Measurements from ENCODE around the gene KRT86. TPM values are rescaled to one million over a fixed set of nuclear protein-coding genes. Genes with fewer than 3 reads are reported as not detected.

Gene KRT86
- polyA plus RNA-seq (2012; ENCODE audit: missing spikeins) = 0.51 TPM

DNA sequence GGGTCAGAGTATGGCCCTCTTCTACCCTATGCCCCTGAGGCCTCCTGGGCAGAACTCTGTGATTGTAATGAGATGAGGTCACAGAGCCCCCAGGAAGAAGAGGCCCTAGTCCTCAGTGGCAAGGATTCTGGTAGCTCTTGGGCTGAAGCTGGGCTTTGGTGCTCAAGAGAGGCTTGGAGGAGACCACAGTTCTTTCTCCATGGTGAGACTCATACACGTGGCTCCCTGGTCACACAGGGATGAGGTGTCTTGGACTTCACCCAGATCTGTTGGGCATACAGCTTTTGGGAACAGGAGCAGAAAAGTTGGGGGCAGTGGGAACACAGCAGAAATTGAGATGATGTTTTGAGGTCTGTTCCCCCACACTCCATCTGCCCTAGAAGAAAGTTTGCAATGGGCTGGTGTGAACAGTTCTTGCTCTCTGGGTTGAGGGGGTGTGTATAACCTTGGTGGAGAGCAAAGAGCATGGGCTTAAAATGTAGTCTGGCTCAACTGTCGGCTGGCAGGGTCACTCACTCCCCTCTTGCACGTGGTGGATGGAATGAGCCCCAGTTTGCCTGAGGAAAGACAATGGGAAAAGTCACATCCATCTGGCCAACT lies at the start of gene KRT86:
Gene KRT86, plus strand, starts transcription at position 125 of the 600 bp plus-strand sequence. CDS start 27,272 bp downstream, outside the sequence.
- DNase-seq (ENCODE audit: insufficient read length) = no peak
- TF ChIP-seq TAF1 (IDR thresholded peaks at IDR 0.05; ENCODE audit: borderline replicate concordance, low read depth, low read length) (no peak), POLR2AphosphoS5 (IDR thresholded peaks at IDR 0.05; ENCODE audit: low read depth, low read length) (no peak), POLR2A (IDR thresholded peaks at IDR 0.05; ENCODE audit: low read depth, low read length) (no peak)
- no peak for FAIRE-seq

DNA sequence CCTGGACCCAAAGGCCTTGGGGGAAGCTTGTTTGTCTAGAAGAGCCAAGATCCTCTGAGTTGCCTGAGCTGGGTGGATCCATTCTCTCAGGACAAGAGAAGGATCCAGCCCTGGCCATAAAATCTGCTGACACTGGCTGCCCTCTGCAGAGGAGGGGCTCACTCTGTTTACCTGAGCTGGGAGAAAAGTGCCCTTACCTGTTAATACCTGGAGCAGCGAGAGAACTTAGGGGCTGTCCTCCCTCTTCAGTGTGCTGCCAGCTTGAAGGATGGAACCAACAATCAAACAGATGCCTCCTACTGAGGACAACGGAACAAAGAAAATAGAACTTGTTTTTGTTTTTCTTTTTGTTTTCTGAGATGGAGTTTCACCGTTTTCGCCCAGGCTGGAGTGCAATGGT lies 48.7 kb upstream of the KRT86 start:
- no peak for DNase-seq (ENCODE audit: insufficient read length)
- FAIRE-seq = no peak

GRCh38 chr12:52226446-52226845 lies 48.0 kb upstream of the KRT86 start:
- no peak for FAIRE-seq
- no peak for DNase-seq (ENCODE audit: insufficient read length)
- TF ChIP-seq POLR2AphosphoS5 (IDR thresholded peaks at IDR 0.05; ENCODE audit: low read depth, low read length) (no peak), TAF1 (IDR thresholded peaks at IDR 0.05; ENCODE audit: borderline replicate concordance, low read depth, low read length) (no peak), POLR2A (IDR thresholded peaks at IDR 0.05; ENCODE audit: low read depth, low read length) (no peak)

More for the DNA sequence above, 48.7 kb upstream of the KRT86 start:
- TF ChIP-seq TAF1 (IDR thresholded peaks at IDR 0.05; ENCODE audit: borderline replicate concordance, low read depth, low read length) (no peak), POLR2AphosphoS5 (IDR thresholded peaks at IDR 0.05; ENCODE audit: low read depth, low read length) (no peak), POLR2A (IDR thresholded peaks at IDR 0.05; ENCODE audit: low read depth, low read length) (no peak)

- no peak for FAIRE-seq
- TF ChIP-seq POLR2AphosphoS5 (IDR thresholded peaks at IDR 0.05; ENCODE audit: low read depth, low read length) = no peak
- TF ChIP-seq POLR2A (IDR thresholded peaks at IDR 0.05; ENCODE audit: low read depth, low read length) = no peak
- no peak for TF ChIP-seq TAF1 (IDR thresholded peaks at IDR 0.05; ENCODE audit: borderline replicate concordance, low read depth, low read length)
Measured at GRCh38 chr12:52227606-52228166, 46.8 kb upstream of the KRT86 start.

DNA sequence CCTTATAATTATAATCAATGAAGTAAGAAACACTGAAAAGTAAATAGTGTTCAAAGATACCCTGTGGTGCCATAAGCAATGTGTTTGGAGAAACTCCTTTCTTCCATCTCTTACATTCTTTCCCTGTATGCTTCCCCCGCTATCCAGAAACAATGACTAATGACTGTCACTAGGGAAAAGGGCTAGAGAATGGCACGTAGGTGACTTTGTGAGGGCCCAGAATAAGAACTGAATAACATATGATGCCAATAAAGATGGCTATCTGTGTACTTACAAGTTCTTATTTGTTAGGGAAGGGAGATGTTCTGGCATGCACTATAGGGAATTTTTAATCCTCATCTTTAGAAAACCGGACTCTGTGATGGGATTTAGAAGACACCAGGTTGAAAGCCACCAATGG lies 46.1 kb upstream of the KRT86 start:
- FAIRE-seq (no peak), DNase-seq (ENCODE audit: insufficient read length) (no peak)
- TF ChIP-seq TAF1 (IDR thresholded peaks at IDR 0.05; ENCODE audit: borderline replicate concordance, low read depth, low read length) (no peak), POLR2AphosphoS5 (IDR thresholded peaks at IDR 0.05; ENCODE audit: low read depth, low read length) (no peak), POLR2A (IDR thresholded peaks at IDR 0.05; ENCODE audit: low read depth, low read length) (no peak)

More at GRCh38 chr12:52227606-52228166, 46.8 kb upstream of the KRT86 start:
- DNase-seq (ENCODE audit: insufficient read length) = no peak

- no peak for TF ChIP-seq TAF1 (IDR thresholded peaks at IDR 0.05; ENCODE audit: borderline replicate concordance, low read depth, low read length)
- no peak for TF ChIP-seq POLR2A (IDR thresholded peaks at IDR 0.05; ENCODE audit: low read depth, low read length)
- no peak for TF ChIP-seq POLR2AphosphoS5 (IDR thresholded peaks at IDR 0.05; ENCODE audit: low read depth, low read length)
- DNase-seq (ENCODE audit: insufficient read length) (no peak), FAIRE-seq (no peak)
Measured at GRCh38 chr12:52228931-52229330, 45.5 kb upstream of the KRT86 start.

GRCh38 chr12:52229836-52230343 lies 44.6 kb upstream of the KRT86 start:
- no peak for FAIRE-seq
- no peak for TF ChIP-seq POLR2AphosphoS5 (IDR thresholded peaks at IDR 0.05; ENCODE audit: low read depth, low read length)
- no peak for TF ChIP-seq POLR2A (IDR thresholded peaks at IDR 0.05; ENCODE audit: low read depth, low read length)
- no peak for TF ChIP-seq TAF1 (IDR thresholded peaks at IDR 0.05; ENCODE audit: borderline replicate concordance, low read depth, low read length)
- DNase-seq (ENCODE audit: insufficient read length) = no peak

DNA sequence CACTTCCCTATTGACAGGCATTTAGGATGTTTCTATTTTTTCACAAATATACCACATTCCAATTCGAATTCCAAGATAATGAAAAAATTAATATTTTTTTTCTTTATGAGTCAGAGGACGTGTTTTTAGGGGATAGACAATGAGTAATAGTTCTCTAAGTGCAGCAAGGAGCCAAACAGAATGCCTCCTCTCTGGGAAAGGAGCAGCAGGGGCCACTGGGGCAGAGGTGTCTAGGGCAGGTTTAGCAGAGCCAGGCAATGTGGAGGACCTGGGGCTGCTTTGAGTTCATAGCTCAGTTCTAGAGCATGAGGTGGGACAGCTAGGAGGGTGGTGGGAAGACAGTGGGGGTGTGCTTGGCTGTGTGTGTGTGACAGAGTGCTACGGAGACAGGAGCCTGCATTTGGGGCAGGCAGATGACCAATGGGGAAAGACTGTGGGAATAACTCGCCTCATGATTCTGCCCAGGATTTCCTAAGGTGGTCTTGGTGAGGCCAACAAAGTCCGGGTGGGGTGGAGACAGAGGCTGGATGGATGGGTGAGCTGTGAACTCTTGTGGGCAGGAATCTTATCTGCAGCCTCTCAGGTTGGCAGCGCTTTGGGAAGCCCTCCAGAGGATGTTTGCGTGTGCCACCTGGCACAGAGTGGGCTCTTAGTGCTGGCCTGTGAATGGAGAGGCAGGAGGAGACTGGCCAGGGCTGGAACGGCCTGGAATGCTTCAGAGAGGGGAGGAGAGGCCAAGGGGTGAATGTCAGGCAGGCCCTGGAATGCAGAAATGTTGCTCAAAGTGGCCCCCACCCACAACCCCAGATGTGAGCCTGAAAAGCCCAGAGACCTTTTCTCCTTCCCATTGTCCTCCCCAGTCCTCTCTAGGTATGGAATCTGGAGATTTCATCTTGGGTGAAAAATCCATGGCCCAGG lies 43.8 kb upstream of the KRT86 start:
- DNase-seq (ENCODE audit: insufficient read length) (no peak), FAIRE-seq (no peak)
- TF ChIP-seq TAF1 (IDR thresholded peaks at IDR 0.05; ENCODE audit: borderline replicate concordance, low read depth, low read length) = no peak
- TF ChIP-seq POLR2A (IDR thresholded peaks at IDR 0.05; ENCODE audit: low read depth, low read length) = no peak
- no peak for TF ChIP-seq POLR2AphosphoS5 (IDR thresholded peaks at IDR 0.05; ENCODE audit: low read depth, low read length)

DNA sequence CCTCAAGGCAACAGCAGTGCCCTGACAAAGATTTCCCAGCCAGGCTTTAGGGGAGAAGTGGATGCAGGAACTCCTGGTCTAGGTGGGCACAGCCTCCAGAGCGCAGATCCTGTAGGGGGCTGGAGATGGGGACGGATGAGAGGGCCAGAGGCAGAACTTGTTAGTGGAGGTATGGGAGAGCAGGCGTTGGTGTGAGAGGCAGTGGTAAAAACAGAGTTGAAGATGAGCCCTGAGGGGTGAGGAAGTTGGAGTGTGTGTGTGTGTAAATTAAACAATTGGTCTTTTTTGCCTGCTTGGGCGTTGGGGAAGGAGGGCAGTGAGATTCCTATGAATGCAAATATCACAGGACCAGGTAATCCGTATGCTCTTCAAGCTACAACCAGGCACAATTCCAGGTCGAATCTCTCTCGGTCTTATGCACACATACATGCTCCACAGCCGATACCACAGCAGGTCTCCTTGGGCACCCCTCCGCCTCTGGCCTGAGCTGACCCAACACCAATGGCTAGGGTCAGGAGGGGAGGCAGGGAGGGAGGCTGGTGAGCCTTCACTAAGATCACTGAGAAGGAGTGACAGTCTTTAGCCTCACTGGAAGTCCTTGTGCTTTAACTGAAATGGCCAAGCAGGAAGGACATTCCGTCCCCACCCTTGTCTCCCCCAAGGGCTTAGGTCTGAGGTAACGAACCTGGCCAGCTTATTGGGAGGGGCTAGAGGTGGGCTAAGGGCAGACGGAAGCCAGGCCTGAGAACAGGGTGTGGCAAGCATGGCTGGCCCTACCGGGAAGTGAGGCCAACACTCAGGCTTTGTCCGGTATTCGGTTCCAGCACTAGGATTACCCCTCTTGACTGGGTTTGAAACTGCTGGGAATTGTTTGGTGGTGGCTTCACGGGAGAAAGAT lies 42.9 kb upstream of the KRT86 start:
- DNase-seq (ENCODE audit: insufficient read length) (no peak), FAIRE-seq (no peak)
- TF ChIP-seq POLR2AphosphoS5 (IDR thresholded peaks at IDR 0.05; ENCODE audit: low read depth, low read length) = no peak
- TF ChIP-seq TAF1 (IDR thresholded peaks at IDR 0.05; ENCODE audit: borderline replicate concordance, low read depth, low read length) = no peak
- no peak for TF ChIP-seq POLR2A (IDR thresholded peaks at IDR 0.05; ENCODE audit: low read depth, low read length)

GRCh38 chr12:52232203-52232673 lies 42.2 kb upstream of the KRT86 start:
- FAIRE-seq = no peak
- no peak for TF ChIP-seq TAF1 (IDR thresholded peaks at IDR 0.05; ENCODE audit: borderline replicate concordance, low read depth, low read length)
- no peak for TF ChIP-seq POLR2A (IDR thresholded peaks at IDR 0.05; ENCODE audit: low read depth, low read length)
- TF ChIP-seq POLR2AphosphoS5 (IDR thresholded peaks at IDR 0.05; ENCODE audit: low read depth, low read length) = no peak
- no peak for DNase-seq (ENCODE audit: insufficient read length)

Data from GM12892 (cell line).